NCI-H774 (cell line): ENCODE measurements around the gene NRTN.
"Not testable (repeated sequence)": the region's sequence is repeated elsewhere in the genome, so short reads cannot be mapped to it uniquely, and the experiment has no call there.

Source experiments
- DNase-seq: peaks from one replicate; lab custom pipeline; 2025; lab: John Stamatoyannopoulos, UW

Gene NRTN, protein sequence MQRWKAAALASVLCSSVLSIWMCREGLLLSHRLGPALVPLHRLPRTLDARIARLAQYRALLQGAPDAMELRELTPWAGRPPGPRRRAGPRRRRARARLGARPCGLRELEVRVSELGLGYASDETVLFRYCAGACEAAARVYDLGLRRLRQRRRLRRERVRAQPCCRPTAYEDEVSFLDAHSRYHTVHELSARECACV

DNA sequence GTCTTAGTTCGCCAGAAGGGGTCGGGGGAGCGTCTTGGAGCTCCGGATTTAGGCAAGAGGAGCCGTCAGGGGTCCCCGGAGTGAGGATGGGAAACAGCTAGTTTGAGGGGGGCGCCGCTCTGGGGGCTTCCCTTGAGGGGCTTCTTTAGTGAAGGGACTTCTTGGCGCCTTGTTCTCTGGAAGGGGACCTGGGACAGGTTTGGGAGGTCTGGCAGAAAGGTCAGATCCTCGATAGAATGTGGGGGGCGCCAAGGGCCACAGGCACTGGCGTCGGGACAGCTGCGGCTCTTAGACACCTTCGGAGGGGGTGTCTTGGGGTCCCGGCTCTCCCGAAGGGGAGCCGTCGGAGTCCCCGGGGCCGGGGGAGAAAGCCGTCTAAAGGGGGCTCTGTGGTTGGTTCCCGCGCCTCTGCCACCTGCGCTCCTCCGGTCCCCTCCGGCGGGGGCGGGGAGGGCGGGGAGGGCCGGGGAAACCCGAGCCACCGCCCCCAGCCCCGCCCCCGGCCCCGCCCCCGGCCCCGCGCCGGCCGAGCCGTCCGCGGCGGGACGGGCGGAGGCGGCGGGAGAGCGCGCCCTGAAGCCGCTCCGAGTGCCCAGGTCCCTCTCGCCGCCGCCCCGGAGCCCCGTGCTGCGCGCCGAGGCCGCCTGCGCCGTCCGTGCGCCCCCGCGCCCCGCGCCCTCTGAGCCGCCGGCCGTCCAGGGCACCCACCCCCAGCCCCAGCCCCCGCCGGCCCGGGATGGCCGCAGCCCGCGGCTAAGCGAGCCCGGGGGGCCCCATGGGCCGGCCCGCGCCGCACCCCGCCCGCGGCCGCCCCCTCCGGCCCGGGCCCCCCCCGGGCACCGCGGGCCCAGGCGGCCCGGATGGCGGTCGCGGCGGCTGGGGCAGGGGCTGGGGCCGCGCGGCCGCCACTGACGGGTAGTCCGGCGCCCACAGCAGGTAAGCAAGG is at the start of gene NRTN:
Gene NRTN, plus strand, starts transcription at position 552 of the 946 bp plus-strand sequence. CDS start 19,099 bp downstream, outside the sequence.
- DNase-seq = peak; percentile 33

DNA sequence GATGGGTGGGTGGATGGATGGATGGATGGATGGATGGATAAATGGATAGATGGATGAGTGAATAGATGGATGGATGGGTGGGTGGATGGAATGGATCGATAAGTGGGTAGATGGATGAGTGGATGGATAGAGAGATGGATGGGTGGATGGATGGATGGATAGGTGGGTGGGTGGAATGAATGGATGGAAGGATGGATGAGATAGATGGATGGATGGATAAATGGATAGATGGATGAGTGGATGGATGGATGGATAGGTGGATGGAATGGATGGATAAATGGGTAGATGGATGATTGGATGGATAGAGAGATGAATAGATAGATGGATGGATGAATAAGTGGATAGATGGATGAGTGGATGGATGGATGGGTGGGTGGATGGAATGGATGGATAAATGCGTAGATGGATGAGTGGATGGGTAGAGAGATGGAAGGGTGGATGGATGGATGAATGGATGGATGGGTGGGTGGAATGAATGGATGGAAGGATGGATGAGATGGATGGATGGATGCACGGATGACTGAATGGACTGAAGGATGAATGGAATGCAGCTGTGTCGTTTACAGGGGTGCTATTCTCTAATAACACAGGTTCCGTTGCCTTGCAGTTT is 42.2 kb upstream of the NRTN start:
- no peak for DNase-seq

DNA sequence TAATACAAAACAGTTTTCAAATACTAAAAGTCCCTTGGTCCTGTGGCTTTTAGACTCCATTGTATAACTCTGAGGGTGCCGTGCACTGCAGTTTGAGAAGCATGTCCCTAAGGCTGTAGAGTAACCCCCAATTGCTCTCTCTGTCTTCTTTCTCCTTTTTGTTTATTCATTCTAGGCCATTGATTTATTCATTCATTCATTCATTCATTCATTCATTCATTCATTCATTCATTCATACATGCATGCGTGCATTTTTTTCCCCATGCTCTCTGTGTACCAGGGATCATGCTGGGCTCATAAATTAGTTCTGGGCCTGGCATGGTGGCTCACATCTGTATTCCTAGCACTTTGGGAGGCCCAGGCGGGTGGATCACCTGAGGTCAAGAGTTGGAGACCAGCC is 39.6 kb upstream of the NRTN start:
- no peak for DNase-seq

DNA sequence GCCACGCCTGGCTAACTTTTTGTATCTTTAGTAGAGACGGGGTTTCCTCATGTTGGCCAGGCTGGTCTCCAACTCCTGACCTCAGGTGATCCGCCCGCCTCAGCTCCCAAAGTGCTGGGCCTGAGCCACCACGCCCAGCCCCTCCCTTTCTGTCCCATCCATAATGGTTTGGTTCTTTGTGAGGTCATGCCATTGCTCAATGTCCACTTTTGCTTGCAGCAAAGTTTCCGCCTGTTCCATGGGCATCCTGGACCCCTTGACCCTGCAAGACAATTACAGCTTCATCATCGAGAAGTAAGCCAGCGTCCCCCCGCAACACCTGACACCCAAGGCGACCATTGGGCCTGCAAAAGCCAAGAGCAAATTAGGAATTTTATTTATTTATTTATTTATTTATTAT is 36.9 kb upstream of the NRTN start:
- DNase-seq = no peak

DNA sequence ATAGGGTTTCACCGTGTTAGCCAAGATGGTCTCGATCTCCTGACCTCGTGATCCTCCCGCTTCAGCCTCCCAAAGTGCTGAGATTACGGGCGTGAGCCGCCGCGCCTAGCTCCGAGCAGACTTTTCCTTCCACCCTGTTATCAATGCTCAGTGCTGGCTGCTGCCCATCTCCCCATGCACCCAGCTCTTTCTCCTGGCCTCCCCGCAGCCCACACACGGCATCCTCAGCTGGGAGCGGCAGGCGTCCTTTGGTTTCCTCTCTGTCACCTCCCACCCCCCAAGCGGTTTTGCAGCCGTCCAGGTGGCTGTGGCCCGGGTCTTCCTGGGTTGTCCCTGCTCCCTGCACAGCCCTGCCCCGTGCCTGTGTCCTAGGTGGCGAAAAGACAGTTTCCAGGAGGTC is 32.5 kb upstream of the NRTN start:
- no peak for DNase-seq

DNA sequence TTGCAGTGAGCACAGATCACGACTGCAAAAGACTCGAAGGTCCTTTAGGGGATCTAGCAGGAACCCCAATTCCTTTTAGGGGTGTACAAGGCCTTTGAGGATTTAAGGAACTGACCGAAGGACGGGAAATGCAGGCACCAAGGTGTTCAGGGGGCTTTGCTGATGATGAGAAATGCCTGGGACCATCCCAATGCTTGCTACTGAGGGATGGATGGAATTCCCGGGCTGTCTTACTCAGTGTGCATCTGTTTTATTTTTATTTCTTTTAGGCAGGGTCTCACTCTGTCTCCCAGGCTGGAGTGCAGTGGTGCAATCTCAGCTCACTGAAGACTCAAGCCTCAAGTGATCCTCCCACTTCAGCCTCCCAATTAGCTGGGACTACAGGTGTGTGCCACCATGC is 31.6 kb upstream of the NRTN start:
- no peak for DNase-seq

DNA sequence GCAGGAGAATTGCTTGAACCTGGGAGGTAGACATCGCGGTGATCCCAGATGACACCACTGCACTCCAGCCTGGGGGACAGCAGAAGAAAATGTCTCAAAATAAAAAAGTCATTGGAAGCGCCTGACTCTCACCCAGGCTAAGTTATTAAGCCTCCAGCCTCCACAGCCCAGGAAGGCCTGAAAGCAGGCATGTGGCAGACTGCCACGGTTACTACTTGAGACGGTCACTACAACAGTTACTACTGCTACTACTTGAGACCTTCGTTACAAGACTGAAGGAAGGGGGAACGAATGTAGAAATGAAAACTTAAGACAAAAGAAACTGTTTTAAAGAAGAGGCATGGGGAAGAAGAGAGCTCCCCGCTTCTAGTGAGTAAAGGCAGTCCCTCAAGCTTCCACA is 29.9 kb upstream of the NRTN start:
- DNase-seq = no peak

DNA sequence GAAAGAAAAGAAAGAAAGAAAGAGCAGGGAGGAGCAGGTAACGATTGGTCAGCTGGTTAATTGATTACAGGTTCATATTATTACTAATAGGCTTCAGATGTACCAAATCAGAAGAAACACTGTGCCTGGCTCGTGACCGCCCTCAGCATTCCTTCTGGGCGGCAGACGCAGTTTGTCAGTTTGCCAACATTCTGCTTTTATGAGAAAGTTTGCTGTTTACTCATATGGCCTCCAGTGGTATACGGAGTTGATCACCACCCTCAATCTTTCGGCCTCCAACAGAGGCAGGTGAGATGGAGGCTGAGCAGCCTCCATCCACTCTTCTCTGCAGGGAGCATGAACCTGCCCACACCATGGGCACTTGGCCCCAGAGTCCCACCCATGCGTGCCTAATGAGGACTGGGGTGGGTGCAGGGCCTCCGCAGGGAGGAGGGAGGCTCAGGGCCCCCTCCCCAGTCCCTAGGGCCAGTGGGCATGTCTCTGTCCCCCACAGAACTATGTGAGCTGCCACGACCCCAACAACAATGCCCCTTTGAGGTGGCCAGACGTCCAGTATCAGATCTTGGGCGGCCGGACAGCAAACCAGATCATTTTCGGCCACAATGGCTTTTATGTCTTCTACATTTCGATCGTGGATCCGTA is 29.1 kb upstream of the NRTN start:
- DNase-seq = no peak

DNA sequence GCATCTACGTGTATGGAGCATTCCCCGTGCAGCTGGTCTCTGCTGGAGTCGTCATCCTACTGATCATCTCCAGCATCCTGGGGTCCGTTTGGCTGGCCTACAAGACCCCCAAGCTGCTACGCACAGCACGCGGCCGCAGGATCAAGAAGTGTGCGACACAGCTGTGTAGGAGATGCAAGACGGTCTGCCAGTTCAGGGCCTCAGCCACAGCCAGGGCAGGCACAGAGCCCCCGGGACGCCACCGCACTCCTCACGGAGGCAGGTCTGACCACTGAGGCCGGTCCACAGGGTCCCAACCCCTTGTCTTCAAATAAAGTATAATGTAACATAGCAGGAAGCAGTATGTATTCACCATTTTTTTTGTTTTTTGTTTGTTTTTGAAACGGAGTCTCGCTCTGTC is 26.5 kb upstream of the NRTN start:
- no peak for DNase-seq

DNA sequence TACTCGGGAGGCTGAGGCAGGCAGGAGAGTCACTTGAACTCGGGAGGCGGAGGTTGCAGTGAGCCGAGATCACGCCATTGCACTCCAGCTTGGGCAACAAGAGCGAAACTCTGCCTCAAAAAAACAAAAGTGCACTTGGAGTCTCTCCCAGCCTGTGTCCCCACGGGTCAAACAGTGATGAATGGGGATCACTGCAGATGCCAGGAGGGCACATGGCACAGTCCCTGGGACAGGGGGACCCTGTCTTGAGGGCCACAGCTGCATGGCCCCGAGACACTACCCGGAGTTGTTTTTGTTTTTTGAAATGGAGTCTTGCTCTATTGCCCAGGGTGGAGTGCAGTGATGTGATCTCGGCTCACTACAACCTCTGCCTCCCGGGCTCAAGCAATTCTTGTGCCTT is 24.0 kb upstream of the NRTN start:
- DNase-seq = not testable (repeated sequence)

DNA sequence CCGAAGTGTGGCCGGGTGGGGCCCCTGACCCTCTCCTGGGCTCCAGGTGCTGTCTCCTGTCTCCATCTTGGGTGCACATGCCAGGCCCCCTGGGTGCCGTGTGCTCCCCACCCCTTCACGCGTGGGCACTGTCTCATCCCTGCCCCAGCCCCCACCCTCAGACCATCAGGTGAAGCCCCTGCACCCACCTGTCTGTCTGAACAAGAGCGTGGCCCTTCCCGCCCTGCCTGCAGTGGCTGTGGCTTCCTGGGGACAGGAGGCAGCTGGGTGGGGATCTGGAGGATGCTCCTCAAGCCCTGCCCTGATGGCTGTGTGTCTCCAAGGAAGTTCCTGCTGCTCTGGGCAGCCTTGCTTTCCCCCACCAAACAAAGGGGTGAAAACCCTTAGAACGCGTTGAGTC is 22.5 kb upstream of the NRTN start:
- DNase-seq = no peak

DNA sequence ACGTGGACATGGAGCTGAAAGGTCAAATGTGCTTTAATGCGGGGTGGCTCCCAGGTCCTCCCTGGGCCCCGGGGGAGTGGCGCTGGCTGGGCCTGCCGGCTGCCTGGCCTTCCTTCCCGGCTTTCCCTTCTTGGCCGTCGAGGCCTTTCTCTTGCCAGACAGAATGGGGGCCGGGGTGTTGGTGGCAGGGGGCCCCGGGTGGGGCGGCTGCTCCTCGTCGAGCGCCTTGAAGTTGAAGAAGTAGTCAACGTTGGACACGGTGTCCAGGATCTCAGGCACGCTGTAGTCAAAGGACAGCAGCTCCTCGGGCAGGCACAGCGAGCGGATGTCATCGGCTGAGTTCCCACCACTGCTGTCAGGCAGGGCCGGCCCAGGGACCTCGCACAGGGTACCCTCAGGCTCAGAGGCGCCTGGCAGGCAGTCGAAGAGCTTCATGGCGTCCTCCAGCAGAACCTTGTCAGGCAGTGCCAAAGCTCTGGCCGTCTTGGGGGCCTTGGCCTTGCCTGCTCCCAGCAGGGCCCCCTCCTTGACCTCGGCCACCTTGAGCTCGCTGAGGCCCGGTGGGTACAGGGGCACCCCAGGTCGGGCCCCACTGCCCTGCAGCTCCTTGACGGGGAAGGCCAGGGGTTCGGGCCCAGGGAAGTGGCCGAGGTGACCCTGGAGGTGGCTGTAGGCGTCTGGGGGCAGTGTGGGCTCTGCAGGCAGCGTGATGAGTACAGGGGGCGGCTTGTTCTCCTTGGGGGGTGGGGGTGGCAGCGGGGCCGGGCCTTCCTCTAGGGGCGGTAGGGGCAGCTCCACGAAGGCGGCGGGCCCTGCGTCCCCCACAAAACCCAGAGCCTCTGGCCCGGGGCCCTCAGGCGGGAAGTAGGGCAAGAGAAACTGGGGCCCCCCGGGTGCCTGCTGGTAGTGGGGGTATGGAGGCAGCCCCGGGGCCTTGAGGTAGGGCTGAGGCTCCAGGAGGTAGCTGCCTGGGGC is 21.6 kb upstream of the NRTN start:
- no peak for DNase-seq

DNA sequence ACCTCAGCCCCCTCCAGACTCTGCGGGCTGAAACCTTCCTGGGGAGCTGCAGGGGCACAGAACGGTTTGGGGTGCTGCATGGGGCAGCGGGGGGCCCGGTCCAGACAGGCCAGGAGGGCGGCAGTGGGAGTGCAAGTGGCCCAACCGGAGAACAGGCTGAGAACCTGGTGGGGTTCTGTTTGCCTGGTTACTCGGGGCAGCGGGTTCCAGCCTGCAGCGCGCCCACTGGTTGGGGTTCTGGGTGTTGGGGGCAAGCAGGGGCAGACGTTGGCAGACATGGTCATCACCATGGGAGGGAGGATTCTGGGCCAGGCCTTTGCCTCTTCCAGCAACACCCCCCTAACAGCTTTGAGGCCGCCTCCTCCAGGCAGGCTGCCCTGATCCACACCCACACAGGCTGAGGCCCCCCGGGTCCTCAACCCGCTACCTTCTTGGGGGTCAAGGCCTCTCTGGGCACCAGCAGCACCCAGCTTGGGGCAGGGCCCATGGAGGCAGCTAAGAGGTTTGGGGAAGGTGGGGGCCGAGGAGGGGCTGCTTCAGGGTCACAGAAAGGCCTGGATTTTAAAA is 20.2 kb upstream of the NRTN start, which contains the start of gene PRR22:
Gene PRR22, minus strand, starts transcription at position 166 of the 567 bp plus-strand sequence. Its CDS starts 86 bp downstream, at position 80.
- no peak for DNase-seq

DNA sequence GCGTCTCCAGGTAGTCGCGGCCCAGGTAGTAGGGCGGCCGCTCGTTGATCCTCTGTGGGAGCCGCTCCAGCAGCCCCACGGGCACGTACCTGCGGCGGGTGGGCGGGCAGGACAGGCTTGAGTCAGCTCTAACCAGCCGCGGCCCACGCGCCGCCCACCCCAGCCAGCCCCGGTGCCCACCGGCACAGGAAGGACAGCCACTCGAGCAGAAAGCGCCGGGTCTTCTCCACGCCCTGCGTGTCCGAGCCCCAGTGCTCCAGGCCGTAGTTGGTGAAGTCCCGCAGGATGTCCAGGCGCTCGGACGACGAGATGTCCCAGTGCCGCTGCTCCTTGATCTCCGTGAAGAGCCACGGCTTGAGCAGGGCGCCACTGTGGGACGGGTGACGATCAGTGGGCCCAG is 19.4 kb upstream of the NRTN start:
- DNase-seq = no peak

DNA sequence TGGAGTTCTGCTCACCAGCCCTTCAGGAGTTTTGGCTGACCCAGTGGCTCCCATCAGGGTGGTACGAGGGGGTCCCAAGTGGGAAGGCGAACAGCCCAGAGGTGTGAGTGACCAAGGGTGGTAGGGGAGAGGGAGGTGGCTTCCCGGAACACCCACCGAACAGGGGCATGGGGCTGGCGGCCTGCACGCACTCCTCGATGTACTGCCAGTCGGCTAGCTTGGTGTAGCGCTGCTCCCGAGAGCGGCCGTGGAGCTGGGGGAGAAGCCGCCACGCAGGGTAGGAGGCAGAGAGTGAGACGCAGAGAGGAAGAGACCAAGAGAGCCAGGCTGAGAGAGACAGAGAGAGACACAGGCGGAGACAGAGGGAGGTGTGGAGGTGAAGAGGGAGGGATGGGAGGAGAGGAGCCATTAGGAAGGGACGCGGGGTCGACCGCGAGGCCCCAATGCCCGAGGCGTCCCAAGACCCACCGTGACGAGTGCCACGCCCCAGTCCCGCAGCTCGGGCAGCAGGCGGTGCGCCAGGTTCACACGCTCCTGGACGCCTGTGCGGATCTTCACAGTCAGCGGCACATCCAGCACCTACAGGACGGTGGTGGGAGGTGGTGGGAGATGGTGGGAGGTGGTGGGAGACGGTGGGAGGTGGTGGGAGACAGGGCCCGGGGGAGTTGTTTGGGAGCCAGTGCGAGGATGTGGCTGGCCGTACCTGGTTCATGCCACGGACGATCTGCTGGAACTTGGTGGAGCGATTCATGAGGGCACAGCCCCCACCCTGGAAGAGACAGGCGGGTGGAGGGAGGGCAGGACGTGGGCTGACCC is 18.1 kb upstream of the NRTN start:
- no peak for DNase-seq

DNA sequence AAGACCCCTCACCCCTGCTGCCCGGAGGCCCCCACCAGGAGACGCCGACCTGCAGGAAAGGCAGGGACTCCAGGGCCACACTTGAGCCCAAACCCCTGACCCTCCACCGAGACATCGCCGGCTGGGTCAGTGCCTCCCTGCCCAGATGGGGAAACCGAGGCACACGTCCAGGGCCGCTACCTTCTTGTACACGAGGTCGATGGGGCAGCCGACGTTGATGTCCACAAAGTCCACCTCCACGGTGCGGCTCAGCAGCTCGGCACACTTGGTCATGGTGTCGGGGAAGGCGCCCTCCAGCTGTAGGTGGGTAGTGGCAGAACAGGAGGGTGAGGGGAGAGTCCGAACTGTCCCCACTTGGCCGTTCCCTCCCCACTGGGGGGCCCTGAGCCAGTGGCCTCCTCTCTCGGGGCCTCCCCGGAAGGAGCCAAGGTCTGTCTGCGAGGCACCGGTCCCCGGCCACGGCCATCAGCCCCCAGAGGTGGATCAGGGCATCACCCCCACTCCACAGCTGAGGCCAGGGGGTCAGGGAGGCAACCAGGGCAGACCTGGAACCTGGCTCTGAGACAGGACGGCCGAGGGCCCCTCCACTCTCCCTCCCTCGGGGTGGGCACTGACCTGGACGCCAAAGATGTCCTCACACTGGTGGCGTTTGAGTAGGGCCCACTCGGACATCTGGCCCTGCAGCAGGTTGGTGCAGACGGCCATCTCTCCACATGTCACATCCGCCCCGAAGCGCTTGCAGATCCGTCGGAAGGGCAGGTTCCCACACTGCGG is 17.3 kb upstream of the NRTN start:
- no peak for DNase-seq

DNA sequence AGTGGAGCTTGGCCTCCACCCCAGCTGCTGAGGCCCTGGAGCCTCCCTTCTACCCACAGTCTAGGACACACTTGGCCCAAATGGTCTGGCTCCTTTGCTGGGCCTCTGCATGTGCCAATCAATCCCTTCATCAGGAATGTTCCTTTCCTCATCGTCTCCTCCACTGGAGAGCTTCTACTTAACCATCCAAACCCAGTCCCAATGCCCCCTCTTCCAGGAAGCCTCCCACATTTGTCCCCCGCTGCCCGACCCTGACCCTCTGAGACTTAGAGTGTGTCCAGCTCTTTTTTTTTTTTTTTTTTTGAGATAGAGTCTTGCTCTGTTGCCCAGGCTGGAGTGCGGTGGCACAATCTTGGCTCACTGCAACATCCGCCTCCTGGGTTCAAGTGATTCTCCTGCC is 16.4 kb upstream of the NRTN start:
- DNase-seq = no peak

DNA sequence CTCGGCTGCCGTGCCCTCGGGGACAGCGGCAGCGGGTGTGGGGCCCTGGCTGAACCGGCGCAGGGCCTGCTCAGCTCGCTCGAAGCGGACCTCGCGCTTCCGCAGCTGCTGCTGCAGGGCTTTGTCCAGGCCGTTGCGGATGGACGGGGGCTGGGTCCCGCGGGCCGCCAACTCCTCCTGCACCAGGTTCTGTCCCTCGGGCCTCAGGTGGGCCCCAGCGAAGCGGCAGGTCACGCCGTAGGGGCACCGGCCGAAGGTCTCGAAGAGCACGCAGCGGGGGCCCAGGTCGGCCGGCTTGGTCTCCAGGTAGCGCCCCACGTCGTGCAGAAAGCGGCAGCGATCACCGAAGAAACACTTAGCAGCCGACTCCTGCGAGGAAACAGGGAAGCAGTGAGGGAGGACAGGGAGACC is 15.5 kb upstream of the NRTN start:
- DNase-seq = no peak

DNA sequence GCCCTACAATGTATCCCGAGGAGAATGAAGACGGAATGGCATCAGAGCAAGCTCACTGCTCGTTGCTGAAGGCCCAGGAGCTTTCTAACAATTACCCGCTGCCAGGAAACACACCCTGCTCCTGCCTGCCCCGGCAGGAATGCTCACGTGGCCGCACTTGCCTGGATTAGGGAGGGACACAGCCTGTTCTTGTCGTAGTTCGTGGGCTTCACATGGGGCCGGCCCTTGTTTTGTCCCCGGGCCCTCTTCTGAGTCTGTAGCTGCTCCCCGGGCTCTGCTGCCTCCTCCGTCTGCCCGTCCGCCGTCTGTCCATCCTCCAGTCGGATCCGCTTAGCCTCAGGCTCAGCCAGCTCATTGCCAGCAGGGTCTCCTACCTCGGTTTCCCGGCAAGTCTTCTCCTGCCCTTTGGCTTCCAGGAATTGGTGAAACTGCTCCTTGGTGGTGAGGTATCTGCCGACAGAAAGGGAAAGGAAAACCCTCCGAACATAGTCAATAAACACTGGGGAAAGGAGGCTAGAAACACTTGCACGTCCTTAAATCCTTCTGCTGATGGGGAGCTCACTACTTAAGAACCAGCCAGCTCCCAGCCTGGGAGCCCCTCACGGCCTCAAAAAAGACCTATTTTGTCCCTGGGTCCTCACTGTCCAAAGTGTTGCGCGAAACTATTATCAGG is 14.8 kb upstream of the NRTN start:
- DNase-seq = no peak
